HepG2 (cell line): ENCODE results near the gene UGCG. TPM values are rescaled to one million over a fixed set of nuclear protein-coding genes. Genes with fewer than 3 reads are reported as not detected.
"Not testable (repeated sequence)": the region's sequence is repeated elsewhere in the genome, so short reads cannot be mapped to it uniquely, and the experiment has no call there.

Experiments
- ATAC-seq: fragments of 200-7000 bp; cut with Tn5 transposase; 3 replicates; pipeline ENCODE4 v1.9.1; 2020; ENCODE audit warnings: mild to moderate bottlenecking, moderate library complexity
- BruUV-seq: library from RNA; stranded (reverse); fragments of 400-500 nt; replicated peaks from 2 replicates; lab custom pipeline; 2021; lab: Mats Ljungman, UMichigan
- CTCF ChIA-PET: fragments of 300-600 bp; formaldehyde crosslinking; extraction: SDS; loops from one replicate; lab custom pipeline; 2021; ENCODE audit warnings: low total read pairs, inconsistent platforms, low intra/inter-chr PET ratio; lab: Yijun Ruan, JAX
- POLR2A ChIA-PET: fragments of 350-600 bp; sonication (Branson Sonifier 250); formaldehyde crosslinking; loops from one replicate; lab custom pipeline; 2020; ENCODE audit warnings: antibody characterized with exemption, inconsistent platforms; lab: Yijun Ruan, JAX
- DNase-seq: peaks from one replicate; pipeline ENCODE4 v3.0.0-alpha.2; 2015; ENCODE audit warnings: low spot score
- FAIRE-seq: peaks from 3 replicates; lab custom pipeline; 2011; peaks lifted over from hg19 to GRCh38; lab: Jason Lieb, UNC
- H2AFZ ChIP-seq: one replicate; pipeline ENCODE4 v1.6.1; 2011; ENCODE audit warnings: low read length, inconsistent platforms
- H3K27ac ChIP-seq: fragments of 300-600 bp; 3 replicates; pipeline ENCODE4 v1.8.0; 2011; ENCODE audit warnings: mixed run types, mild to moderate bottlenecking, mixed read lengths, low read length, inconsistent platforms; ENCODE audit not compliant: insufficient read depth; ENCODE audit errors: extremely low read length
- H3K27me3 ChIP-seq, 2 experiments: fragments of 200-600 bp in 1 of 2; 2 replicates in 1 of 2; 3 replicates in 1 of 2; pipeline versions ENCODE4 v1.6.0 to v1.8.0; 2011; ENCODE audit warnings: low read length in 2 of 2, mild to moderate bottlenecking in 2 of 2, moderate library complexity in 2 of 2, inconsistent platforms in 1 of 2; ENCODE audit not compliant: insufficient read depth in 2 of 2, control insufficient read depth in 1 of 2
- H3K36me3 ChIP-seq, 2 experiments: fragments of 200-600 bp in 1 of 2; replicated peaks in 1 of 2; 2 replicates in 1 of 2; 3 replicates in 1 of 2; pipeline versions ENCODE4 v1.5.1 to v1.8.0; 2011; ENCODE audit warnings: low read length in 2 of 2, inconsistent platforms in 1 of 2; ENCODE audit not compliant: insufficient read depth in 2 of 2, control insufficient read depth in 1 of 2
- H3K4me1 ChIP-seq: 2 replicates; pipeline ENCODE4 v1.5.1; 2012; ENCODE audit warnings: low read length, inconsistent platforms; ENCODE audit not compliant: insufficient read depth
- H3K4me2 ChIP-seq: 2 replicates; pipeline ENCODE4 v1.6.0; 2011; ENCODE audit warnings: low read depth, low read length, inconsistent platforms
- H3K4me3 ChIP-seq, 3 experiments: fragments of 200-600 bp in 1 of 3; sonication (generic), shearing (Covaris generic) in 1 of 3; replicated peaks in 1 of 3; 2 replicates each; pipeline ENCODE4 v1.5.1; 2011 to 2016; ENCODE audit warnings: low read length in 3 of 3, inconsistent platforms in 2 of 3, low read depth in 2 of 3, mild to moderate bottlenecking in 2 of 3, control low read depth in 1 of 3, mixed read lengths in 1 of 3; ENCODE audit not compliant: insufficient read depth in 1 of 3
- H3K79me2 ChIP-seq: one replicate; pipeline ENCODE4 v1.6.1; 2011; ENCODE audit warnings: low read length, inconsistent platforms; ENCODE audit not compliant: insufficient read depth
- H3K9ac ChIP-seq: 2 replicates; pipeline ENCODE4 v1.6.0; 2011; ENCODE audit warnings: mild to moderate bottlenecking, low read depth, low read length, inconsistent platforms; ENCODE audit not compliant: insufficient read depth
- H3K9me3 ChIP-seq: 2 replicates; pipeline ENCODE4 v1.5.1; 2012; ENCODE audit warnings: mild to moderate bottlenecking, low read length
- H4K20me1 ChIP-seq: 2 replicates; pipeline ENCODE4 v1.6.0; 2011; ENCODE audit warnings: inconsistent platforms, mild to moderate bottlenecking, low read length, moderate library complexity; ENCODE audit not compliant: insufficient read depth
- HOXA3 ChIP-seq: sonication (generic); formaldehyde crosslinking; IDR thresholded peaks from 2 replicates; pipeline ENCODE4 v1.5.0; 2020; ENCODE audit warnings: missing genetic modification reagents
- SOX6 ChIP-seq, 2 experiments: fragments of 450-650 bp in 1 of 2; sonication (generic) in 1 of 2; formaldehyde crosslinking in 1 of 2; IDR thresholded peaks; 2 replicates each; pipeline versions ENCODE4 v1.4.0 to v1.6.1; 2017 to 2020; ENCODE audit warnings: antibody characterized with exemption in 1 of 2, mild to moderate bottlenecking in 1 of 2, missing genetic modification reagents in 1 of 2
- ZBTB3 ChIP-seq: sonication (generic); formaldehyde crosslinking; IDR thresholded peaks from 2 replicates; pipeline ENCODE4 v1.4.0; 2020; ENCODE audit warnings: low read depth, mild to moderate bottlenecking, moderate library complexity, missing genetic modification reagents, borderline replicate concordance
- ZNF567 ChIP-seq: sonication (generic); formaldehyde crosslinking; IDR thresholded peaks from 2 replicates; pipeline ENCODE4 v1.8.1; 2023; ENCODE audit warnings: mild to moderate bottlenecking, missing genetic modification reagents, borderline replicate concordance
- WGBS: methylation state at CpG from one replicate; pipeline ENCODE4 v1.1.6; 2017; ENCODE audit warnings: low lambda C conversion rate; 5-methylcytosine and 5-hydroxymethylcytosine counted together
- in situ Hi-C: cut with HindIII; loops from 2 replicates; pipeline ENCODE4 v1.10.0; 2017; ENCODE audit warnings: low pct_unique_long_range_greater_than_20kb; ENCODE audit not compliant: extremely low pct_ligation_motif_present
- intact Hi-C: fragments of 100-400 bp; cut with micrococcal nuclease; formaldehyde crosslinking; loops from one replicate; pipeline ENCODE4 v1.10.0; 2022; ENCODE audit not compliant: unreplicated experiment
- polyA plus RNA-seq, 8 experiments: library from polyadenylated mRNA; depleted of rRNA in 3 of 8; stranded (reverse) in 7 of 8; unstranded in 1 of 8; fragments of >200 nt; fragmentation: Illumina TruSeq in 4 of 8; extraction: Trizol in 4 of 8; gene quantifications; 2 replicates each; pipeline versions ENCODE4 v1.2.1 to v1.2.3, GENCODE V29; 2011 to 2016; ENCODE audit warnings: low read depth in 4 of 8, missing spikeins in 1 of 8, mixed read lengths in 1 of 8; ENCODE audit not compliant: insufficient read depth in 1 of 8
- total RNA-seq, 5 experiments: library from RNA; depleted of rRNA; stranded (reverse); fragments of >200 nt; fragmentation: Illumina TruSeq; extraction: Trizol; gene quantifications; 2 replicates each; pipeline ENCODE4 v1.2.3, GENCODE V29; 2016; ENCODE audit warnings: low read depth in 1 of 5

Gene UGCG
- total and polyA plus RNA-seq, 2 of the 13 experiments (the other 11 are each of a cell fraction or from before 2014, with no cell fraction given), result 10.5 to 13.9 TPM

- Histone ChIP-seq H3K36me3 (no peaks in the 10 kb centered on the region), H3K79me2 (peaks cover 87% of the 10 kb centered on the region), H3K4me3 (no peak overlapping the region), H2AFZ (no peak overlapping the region), H3K9ac (no peak overlapping the region), H3K4me2 (no peak overlapping the region), H3K9me3 (no peaks in the 10 kb centered on the region), H3K27ac (no peak overlapping the region), H3K27me3 (no peaks in the 10 kb centered on the region), H3K4me1 (peaks cover 62% of the 10 kb centered on the region), H4K20me1 (peaks cover 15% of the 10 kb centered on the region)
- ChIA-PET POLR2A (no interaction called here), CTCF (no interaction called here)
- DNase-seq, result no peak
- intact Hi-C loops, result no loop called here
- no peak for ATAC-seq
- 93% methylated on average over 8 of the region's 8 CpGs for WGBS
- FAIRE-seq, result no peak
- BruUV-seq, result no TSS peak
- TF ChIP-seq ZBTB3 (CRISPR knock-in tag) (no peak), HOXA3 (CRISPR knock-in tag) (no peak), SOX6 (IDR thresholded peaks at IDR 0.05) (no peak), SOX6 (CRISPR knock-in tag; IDR thresholded peaks at IDR 0.05) (no peak), ZNF567 (CRISPR knock-in tag) (no peak)
- in situ Hi-C loops, result no loop called here
Measured at GRCh38 chr9:111902391-111903139, 6.0 kb downstream of the UGCG start.

DNA sequence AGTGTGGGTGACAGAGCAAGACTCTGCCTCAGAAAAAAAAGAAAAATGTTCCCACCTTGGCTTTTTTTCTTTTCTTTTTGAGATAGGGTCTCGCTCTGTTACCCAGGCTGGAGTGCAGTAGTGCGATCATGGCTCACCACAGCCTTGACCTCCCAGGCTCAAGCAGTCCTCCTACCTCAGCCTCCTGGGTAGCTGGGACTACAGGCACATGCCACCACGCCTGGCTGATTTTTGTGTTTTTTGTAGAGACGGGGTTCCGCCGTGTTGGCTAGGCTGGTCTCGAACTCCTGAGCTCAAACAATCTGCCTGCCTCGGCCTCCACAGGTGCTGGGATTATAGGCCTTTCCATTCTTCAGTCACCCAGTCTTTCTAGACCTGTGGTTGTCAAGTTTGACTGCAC, 6.9 kb downstream of the UGCG start:
- WGBS, result 92% methylated on average over 8 of the region's 8 CpGs
- H4K20me1 ChIP-seq, result peaks cover 12% of the 10 kb centered on the region
- CTCF ChIA-PET, result not testable (repeated sequence)

More for the DNA sequence above, 6.9 kb downstream of the UGCG start:
- intact Hi-C loops, DNase-seq, H3K9ac ChIP-seq, H3K27me3 ChIP-seq, H2AFZ ChIP-seq, H3K27ac ChIP-seq, H3K9me3 ChIP-seq, ATAC-seq, in situ Hi-C loops, H3K4me2 ChIP-seq, FAIRE-seq, BruUV-seq, H3K36me3 ChIP-seq, H3K4me3 ChIP-seq: not testable (repeated sequence)
- Histone ChIP-seq H3K79me2 (peaks cover 85% of the 10 kb centered on the region), H3K4me1 (peaks cover 54% of the 10 kb centered on the region)
- POLR2A ChIA-PET, result interaction anchor here (0.6 kb wide), 1 partner anchor 309 kb away, joined by 5 read pairs; no protein-coding TSS in a partner anchor
